ENCODE measurements around the gene RHOT2. TPM values are rescaled to one million over a fixed set of nuclear protein-coding genes. Genes with fewer than 3 reads are reported as not detected.

Gene RHOT2
- total and polyA plus RNA-seq, 2 donors (not counting 3 experiments of a cell fraction or from before 2014, with no cell fraction given) = 106 to 139 TPM

GRCh38 chr16:673399-673991, 5.6 kb downstream of the RHOT2 start:
- H3K9me1 ChIP-seq (replicated peaks; ENCODE audit: control insufficient read depth, extremely low read depth, insufficient read depth, low read length) = no peaks in the 10 kb centered on the region
- dilution Hi-C loops (cut with MboI; ENCODE audit: extremely low pct_ligation_motif_present, low sequenced_read_pairs) = no loop called here
- H3K4me1 ChIP-seq (ENCODE audit: control insufficient read depth, extremely low read depth, insufficient read depth, low read length) = no peaks in the 10 kb centered on the region
- POLR2A ChIA-PET = no interaction called here
- no peaks in the 10 kb centered on the region for H4K20me1 ChIP-seq (replicated peaks; ENCODE audit: control insufficient read depth, extremely low read depth, insufficient read depth, low read length)
- CTCF ChIA-PET = no interaction called here
- no peaks in the 10 kb centered on the region for H3K9me3 ChIP-seq (replicated peaks; ENCODE audit: control insufficient read depth, insufficient read depth, low read length)
- peaks cover 13% of the 10 kb centered on the region for H3K79me2 ChIP-seq (ENCODE audit: control insufficient read depth, insufficient read depth, low read length)
- FAIRE-seq (no peak), DNase-seq (ENCODE audit: low read depth, low spot score) (no peak)
- TSS peak; percentile 12 for BruUV-seq (replicated peaks)
- intact Hi-C loops (cut with micrococcal nuclease) = no loop called here
- H3K9ac ChIP-seq (replicated peaks; ENCODE audit: extremely low read depth, insufficient read depth, low read length) = no peak overlapping the region
- no peak for TF ChIP-seq CTCF (IDR thresholded peaks at IDR 0.05; ENCODE audit: extremely low read depth in 1 of 2, insufficient read depth in 1 of 2, low read depth in 1 of 2, low read length in 2 of 2)
- no peak for TF ChIP-seq EZH2 (IDR thresholded peaks at IDR 0.05; ENCODE audit: borderline replicate concordance, low read depth, low read length, severe bottlenecking)
- TF ChIP-seq POLR2A (IDR thresholded peaks at IDR 0.05; ENCODE audit: low read depth, low read length) = no peak
- no peak for TF ChIP-seq JUN (IDR thresholded peaks at IDR 0.05; ENCODE audit: borderline replicate concordance, insufficient read depth, insufficient read length, low read depth)
- TF ChIP-seq GATA2 (IDR thresholded peaks at IDR 0.05; ENCODE audit: insufficient read depth, insufficient read length, low read depth, low read length) = no peak
- no peak for TF ChIP-seq FOS (IDR thresholded peaks at IDR 0.05; ENCODE audit: borderline replicate concordance, insufficient read depth, low read length)
- no peak for TF ChIP-seq MYC (IDR thresholded peaks at IDR 0.05; ENCODE audit: low read depth, low read length)
- TF ChIP-seq POLR2AphosphoS5 (IDR thresholded peaks at IDR 0.05; ENCODE audit: insufficient read depth, low read depth, low read length) = no peak
- no peak for TF ChIP-seq MAX (IDR thresholded peaks at IDR 0.05; ENCODE audit: insufficient read depth, insufficient read length)
- H3K27me3 ChIP-seq (ENCODE audit: control insufficient read depth in 2 of 2, insufficient read depth in 2 of 2, low read length in 2 of 2) = no peaks in the 10 kb centered on the region
- H2AFZ ChIP-seq (ENCODE audit: low read depth, low read length) = no peak overlapping the region
- H3K36me3 ChIP-seq (ENCODE audit: control insufficient read depth in 2 of 2, extremely low read depth in 1 of 2, insufficient read depth in 2 of 2, low read length in 2 of 2) = peaks cover 5 to 35% of the 10 kb centered on the region in 2 experiments
- no peak overlapping the region for H3K4me3 ChIP-seq (replicated peaks in 1 of 3; ENCODE audit: insufficient read depth in 1 of 3, low read depth in 1 of 3, low read length in 3 of 3)
- no peak overlapping the region for H3K4me2 ChIP-seq (ENCODE audit: insufficient read depth, low read length)
- no peak overlapping the region for H3K27ac ChIP-seq (ENCODE audit: insufficient read depth, low read depth, low read length)

Measured in endothelial cell of umbilical vein (primary cell).